Activated B cell treated with CpG ODN at 0.5 μM for 24 hours (primary cell): ENCODE data around the gene WIPI1. TPM values are rescaled to one million over a fixed set of nuclear protein-coding genes. Genes with fewer than 3 reads are reported as not detected.
"Not testable (repeated sequence)": the region's sequence is repeated elsewhere in the genome, so short reads cannot be mapped to it uniquely, and the experiment has no call there.

Experiments used
- ATAC-seq: fragments of 200-7000 bp; cut with Tn5 transposase; one replicate; pipeline ENCODE4 v1.10.0; 2021; ENCODE audit warnings: low read depth, mild to moderate bottlenecking, moderate library complexity
- CTCF ChIA-PET: fragments of 350-600 bp; sonication (Branson Sonifier 250); formaldehyde crosslinking; loops from one replicate; lab custom pipeline; 2021; ENCODE audit warnings: antibody characterized with exemption; lab: Charles Lee
- POLR2A ChIA-PET: fragments of 350-600 bp; sonication (Branson Sonifier 250); formaldehyde crosslinking; loops from one replicate; lab custom pipeline; 2021; ENCODE audit warnings: antibody characterized with exemption; lab: Charles Lee
- DNase-seq: peaks from one replicate; pipeline ENCODE4 v3.0.0; 2022
- H3K27ac Mint-ChIP-seq: one replicate; pipeline ENCODE4 v1.8.0; 2020; ENCODE audit warnings: mixed read lengths
- H3K27me3 Mint-ChIP-seq: one replicate; pipeline ENCODE4 v1.8.0; 2021; ENCODE audit warnings: mixed read lengths
- H3K36me3 Mint-ChIP-seq: one replicate; pipeline ENCODE4 v1.8.0; 2021; ENCODE audit warnings: low read depth, mixed read lengths
- H3K4me1 Mint-ChIP-seq: one replicate; pipeline ENCODE4 v1.8.0; 2021; ENCODE audit warnings: mixed read lengths
- H3K4me3 Mint-ChIP-seq: one replicate; pipeline ENCODE4 v1.8.0; 2020; ENCODE audit warnings: mild to moderate bottlenecking, mixed read lengths
- H3K9me3 Mint-ChIP-seq: one replicate; pipeline ENCODE4 v1.8.0; 2020; ENCODE audit warnings: mixed read lengths
- CTCF ChIP-seq: fragments of 200-600 bp; IDR thresholded peaks from one replicate; pipeline ENCODE4 v1.8.0; 2022; ENCODE audit warnings: antibody characterized with exemption, mild to moderate bottlenecking
- intact Hi-C: fragments of 100-400 bp; cut with micrococcal nuclease; formaldehyde crosslinking; loops from one replicate; pipeline ENCODE4 v1.15.1; 2024
- total RNA-seq: library from RNA; stranded (reverse); gene quantifications from 2 replicates; pipeline ENCODE4 v1.2.3, GENCODE V29; 2022

The WIPI1 gene
- total RNA-seq, 1 donor from 2014 or later = 9.8 TPM

GRCh38 chr17:68378268-68379176 lies 78.8 kb downstream of the WIPI1 start:
- CTCF ChIA-PET = no interaction called here
- peaks cover 3% of the 10 kb centered on the region for H3K27me3 Mint-ChIP-seq
- ATAC-seq = no peak
- no peak for TF ChIP-seq CTCF
- no peak overlapping the region for H3K27ac Mint-ChIP-seq
- no peak overlapping the region for H3K4me3 Mint-ChIP-seq
- intact Hi-C loops = no loop called here
- H3K9me3 Mint-ChIP-seq = no peaks in the 10 kb centered on the region
- no peaks in the 10 kb centered on the region for H3K4me1 Mint-ChIP-seq
- no peak for DNase-seq
- POLR2A ChIA-PET = no interaction called here
- H3K36me3 Mint-ChIP-seq = no peaks in the 10 kb centered on the region

GRCh38 chr17:68377771-68378267 lies 79.5 kb downstream of the WIPI1 start:
- intact Hi-C loops = no loop called here
- CTCF ChIA-PET = no interaction called here

GRCh38 chr17:68376178-68376577 lies 81.1 kb downstream of the WIPI1 start:
- H3K27me3 Mint-ChIP-seq, ATAC-seq, H3K36me3 Mint-ChIP-seq, POLR2A ChIA-PET, CTCF ChIA-PET, intact Hi-C loops, H3K27ac Mint-ChIP-seq, H3K4me3 Mint-ChIP-seq, H3K4me1 Mint-ChIP-seq, H3K9me3 Mint-ChIP-seq, DNase-seq: not testable (repeated sequence)

More at GRCh38 chr17:68377771-68378267, 79.5 kb downstream of the WIPI1 start:
- H3K9me3 Mint-ChIP-seq = no peaks in the 10 kb centered on the region
- no peaks in the 10 kb centered on the region for H3K4me1 Mint-ChIP-seq
- no peaks in the 10 kb centered on the region for H3K36me3 Mint-ChIP-seq
- ATAC-seq (no peak), DNase-seq (no peak)
- no peak overlapping the region for H3K27ac Mint-ChIP-seq
- no peak overlapping the region for H3K4me3 Mint-ChIP-seq
- peaks cover 3% of the 10 kb centered on the region for H3K27me3 Mint-ChIP-seq
- no peak for TF ChIP-seq CTCF
- POLR2A ChIA-PET = no interaction called here

- Mint-ChIP-seq H3K36me3 (peaks cover 2% of the 10 kb centered on the region), H3K4me1 (no peaks in the 10 kb centered on the region), H3K9me3 (no peaks in the 10 kb centered on the region), H3K4me3 (no peak overlapping the region), H3K27ac (no peak overlapping the region), H3K27me3 (no peaks in the 10 kb centered on the region)
- no peak for ATAC-seq
- CTCF ChIA-PET = no interaction called here
- intact Hi-C loops = no loop called here
- TF ChIP-seq CTCF = no peak
- DNase-seq = no peak
- POLR2A ChIA-PET = no interaction called here
Measured at GRCh38 chr17:68375566-68375965, 81.7 kb downstream of the WIPI1 start.

Other genes starting within 250 kb of the WIPI1 start
- gene AMZ2, start 209.5 kb downstream of the WIPI1 start, total RNA-seq = 42.1 and 55.4 TPM in 2 replicates
- gene SLC16A6, start 166.4 kb downstream of the WIPI1 start, total RNA-seq = 10.2 and 11.0 TPM in 2 replicates
- gene ARSG, start 166.0 kb downstream of the WIPI1 start, total RNA-seq = 15.5 and 19.6 TPM in 2 replicates
- gene PRKAR1A, start 54.9 kb upstream of the WIPI1 start, total RNA-seq = 272 and 279 TPM in 2 replicates
- gene FAM20A, start 143.9 kb upstream of the WIPI1 start, total RNA-seq = not detected in 2 replicates